ENCODE data around the gene VTI1B. TPM values are rescaled to one million over a fixed set of nuclear protein-coding genes. Genes with fewer than 3 reads are reported as not detected.

Gene VTI1B
- total and polyA plus RNA-seq, 10 of the 15 experiments (the other 5 are each of a cell fraction or from before 2014, with no cell fraction given), result 15.0 to 117 (median 50.5) TPM

DNA sequence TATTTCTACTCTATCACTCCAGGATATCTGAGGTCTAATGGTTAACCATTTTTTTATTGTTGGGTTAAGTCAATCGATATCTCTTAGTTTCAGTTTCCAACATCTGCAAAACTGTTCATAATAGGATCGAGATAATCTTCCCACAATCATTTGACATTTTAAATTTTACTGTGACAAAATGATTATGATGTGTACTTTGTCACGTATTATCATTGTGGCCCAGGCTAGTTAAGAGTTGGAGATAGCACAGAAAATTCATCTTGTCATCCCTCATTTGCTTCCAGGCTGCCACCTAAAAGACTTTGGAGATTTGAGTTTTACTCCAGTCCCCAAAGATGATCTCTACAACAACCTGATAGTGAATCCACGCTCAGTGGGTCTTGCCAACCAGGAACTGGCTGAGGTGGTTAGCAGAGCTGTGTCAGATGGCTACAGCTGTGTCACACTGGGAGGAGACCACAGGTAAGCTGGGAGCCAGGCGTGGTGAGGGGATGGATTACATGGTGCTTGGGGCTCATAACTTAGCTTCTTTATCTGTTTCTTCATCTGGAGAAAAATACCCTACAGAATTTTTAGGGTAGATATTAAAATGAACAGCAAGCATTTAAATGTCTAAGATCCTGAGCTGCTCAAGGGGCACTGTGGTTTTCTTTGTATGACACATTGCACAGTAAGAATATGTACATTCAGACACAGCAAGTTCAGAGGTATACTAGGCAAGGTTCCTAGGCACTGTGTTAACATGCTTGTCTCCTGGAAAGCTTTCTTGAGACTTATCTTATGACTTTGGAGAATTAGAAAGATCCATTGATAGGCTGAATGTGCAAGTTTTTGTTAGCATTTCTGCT is 32.3 kb downstream of the VTI1B start:
- TF ChIP-seq, protein P1, sequence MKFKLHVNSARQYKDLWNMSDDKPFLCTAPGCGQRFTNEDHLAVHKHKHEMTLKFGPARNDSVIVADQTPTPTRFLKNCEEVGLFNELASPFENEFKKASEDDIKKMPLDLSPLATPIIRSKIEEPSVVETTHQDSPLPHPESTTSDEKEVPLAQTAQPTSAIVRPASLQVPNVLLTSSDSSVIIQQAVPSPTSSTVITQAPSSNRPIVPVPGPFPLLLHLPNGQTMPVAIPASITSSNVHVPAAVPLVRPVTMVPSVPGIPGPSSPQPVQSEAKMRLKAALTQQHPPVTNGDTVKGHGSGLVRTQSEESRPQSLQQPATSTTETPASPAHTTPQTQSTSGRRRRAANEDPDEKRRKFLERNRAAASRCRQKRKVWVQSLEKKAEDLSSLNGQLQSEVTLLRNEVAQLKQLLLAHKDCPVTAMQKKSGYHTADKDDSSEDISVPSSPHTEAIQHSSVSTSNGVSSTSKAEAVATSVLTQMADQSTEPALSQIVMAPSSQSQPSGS (IDR thresholded peaks at IDR 0.05; ENCODE audit: low read length), result no peak
- TF ChIP-seq ZBED1 (IDR thresholded peaks at IDR 0.05; ENCODE audit: borderline replicate concordance) (no peak), CREM (IDR thresholded peaks at IDR 0.05; ENCODE audit: low read depth) (no peak), NFYB (IDR thresholded peaks at IDR 0.05; ENCODE audit: insufficient read depth, low read depth, low read length) (no peak), BMI1 (IDR thresholded peaks at IDR 0.05; ENCODE audit: borderline replicate concordance) (no peak), LARP7 (IDR thresholded peaks at IDR 0.05) (no peak), CHD2 (IDR thresholded peaks at IDR 0.05; ENCODE audit: borderline replicate concordance, low read depth, low read length) (no peak), MEF2B (IDR thresholded peaks at IDR 0.05; ENCODE audit: partially characterized antibody, poor library complexity, severe bottlenecking) (no peak), RAD51 (IDR thresholded peaks at IDR 0.05) (no peak)
- TF ChIP-seq, protein P2, sequence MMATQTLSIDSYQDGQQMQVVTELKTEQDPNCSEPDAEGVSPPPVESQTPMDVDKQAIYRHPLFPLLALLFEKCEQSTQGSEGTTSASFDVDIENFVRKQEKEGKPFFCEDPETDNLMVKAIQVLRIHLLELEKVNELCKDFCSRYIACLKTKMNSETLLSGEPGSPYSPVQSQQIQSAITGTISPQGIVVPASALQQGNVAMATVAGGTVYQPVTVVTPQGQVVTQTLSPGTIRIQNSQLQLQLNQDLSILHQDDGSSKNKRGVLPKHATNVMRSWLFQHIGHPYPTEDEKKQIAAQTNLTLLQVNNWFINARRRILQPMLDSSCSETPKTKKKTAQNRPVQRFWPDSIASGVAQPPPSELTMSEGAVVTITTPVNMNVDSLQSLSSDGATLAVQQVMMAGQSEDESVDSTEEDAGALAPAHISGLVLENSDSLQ (IDR thresholded peaks at IDR 0.05), result no peak
- TF ChIP-seq, protein P3, sequence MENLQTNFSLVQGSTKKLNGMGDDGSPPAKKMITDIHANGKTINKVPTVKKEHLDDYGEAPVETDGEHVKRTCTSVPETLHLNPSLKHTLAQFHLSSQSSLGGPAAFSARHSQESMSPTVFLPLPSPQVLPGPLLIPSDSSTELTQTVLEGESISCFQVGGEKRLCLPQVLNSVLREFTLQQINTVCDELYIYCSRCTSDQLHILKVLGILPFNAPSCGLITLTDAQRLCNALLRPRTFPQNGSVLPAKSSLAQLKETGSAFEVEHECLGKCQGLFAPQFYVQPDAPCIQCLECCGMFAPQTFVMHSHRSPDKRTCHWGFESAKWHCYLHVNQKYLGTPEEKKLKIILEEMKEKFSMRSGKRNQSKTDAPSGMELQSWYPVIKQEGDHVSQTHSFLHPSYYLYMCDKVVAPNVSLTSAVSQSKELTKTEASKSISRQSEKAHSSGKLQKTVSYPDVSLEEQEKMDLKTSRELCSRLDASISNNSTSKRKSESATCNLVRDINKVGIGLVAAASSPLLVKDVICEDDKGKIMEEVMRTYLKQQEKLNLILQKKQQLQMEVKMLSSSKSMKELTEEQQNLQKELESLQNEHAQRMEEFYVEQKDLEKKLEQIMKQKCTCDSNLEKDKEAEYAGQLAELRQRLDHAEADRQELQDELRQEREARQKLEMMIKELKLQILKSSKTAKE (IDR thresholded peaks at IDR 0.05; ENCODE audit: low read depth, poor library complexity, severe bottlenecking), result no peak
- TF ChIP-seq, protein P4, sequence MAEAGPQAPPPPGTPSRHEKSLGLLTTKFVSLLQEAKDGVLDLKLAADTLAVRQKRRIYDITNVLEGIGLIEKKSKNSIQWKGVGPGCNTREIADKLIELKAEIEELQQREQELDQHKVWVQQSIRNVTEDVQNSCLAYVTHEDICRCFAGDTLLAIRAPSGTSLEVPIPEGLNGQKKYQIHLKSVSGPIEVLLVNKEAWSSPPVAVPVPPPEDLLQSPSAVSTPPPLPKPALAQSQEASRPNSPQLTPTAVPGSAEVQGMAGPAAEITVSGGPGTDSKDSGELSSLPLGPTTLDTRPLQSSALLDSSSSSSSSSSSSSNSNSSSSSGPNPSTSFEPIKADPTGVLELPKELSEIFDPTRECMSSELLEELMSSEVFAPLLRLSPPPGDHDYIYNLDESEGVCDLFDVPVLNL (IDR thresholded peaks at IDR 0.05; ENCODE audit: low read depth, low read length), result no peak
- TF ChIP-seq, protein P5, sequence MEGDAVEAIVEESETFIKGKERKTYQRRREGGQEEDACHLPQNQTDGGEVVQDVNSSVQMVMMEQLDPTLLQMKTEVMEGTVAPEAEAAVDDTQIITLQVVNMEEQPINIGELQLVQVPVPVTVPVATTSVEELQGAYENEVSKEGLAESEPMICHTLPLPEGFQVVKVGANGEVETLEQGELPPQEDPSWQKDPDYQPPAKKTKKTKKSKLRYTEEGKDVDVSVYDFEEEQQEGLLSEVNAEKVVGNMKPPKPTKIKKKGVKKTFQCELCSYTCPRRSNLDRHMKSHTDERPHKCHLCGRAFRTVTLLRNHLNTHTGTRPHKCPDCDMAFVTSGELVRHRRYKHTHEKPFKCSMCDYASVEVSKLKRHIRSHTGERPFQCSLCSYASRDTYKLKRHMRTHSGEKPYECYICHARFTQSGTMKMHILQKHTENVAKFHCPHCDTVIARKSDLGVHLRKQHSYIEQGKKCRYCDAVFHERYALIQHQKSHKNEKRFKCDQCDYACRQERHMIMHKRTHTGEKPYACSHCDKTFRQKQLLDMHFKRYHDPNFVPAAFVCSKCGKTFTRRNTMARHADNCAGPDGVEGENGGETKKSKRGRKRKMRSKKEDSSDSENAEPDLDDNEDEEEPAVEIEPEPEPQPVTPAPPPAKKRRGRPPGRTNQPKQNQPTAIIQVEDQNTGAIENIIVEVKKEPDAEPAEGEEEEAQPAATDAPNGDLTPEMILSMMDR (IDR thresholded peaks at IDR 0.05 in 2 of 3, conservative IDR thresholded peaks at IDR 0.05 in 1 of 3; ENCODE audit: control insufficient read depth in 2 of 3, extremely low read depth in 1 of 3, insufficient read depth in 1 of 3, low read depth in 3 of 3, low read length in 3 of 3), result no peak
- no peak overlapping the region for H2AFZ ChIP-seq (ENCODE audit: control insufficient read depth, low read depth, low read length)
- no peak overlapping the region for H3K4me2 ChIP-seq (ENCODE audit: control insufficient read depth, insufficient read depth)
- no peak for ATAC-seq
- 83% methylated on average over 5 of the region's 5 CpGs for WGBS (ENCODE audit: insufficient coverage, insufficient replicate concordance, low lambda C conversion rate, missing lambda C conversion rate)
- H3K79me2 ChIP-seq (ENCODE audit: control insufficient read depth, insufficient read depth, low read length), result no peaks in the 10 kb centered on the region
- H3K4me1 ChIP-seq (ENCODE audit: control insufficient read depth, insufficient read depth, low read length), result no peaks in the 10 kb centered on the region
- no peak overlapping the region for H3K27ac ChIP-seq (ENCODE audit: control insufficient read depth, insufficient read depth)
- DNase-seq (ENCODE audit: low read depth, low spot score), result no peak
- BruUV-seq (replicated peaks), result no TSS peak
- H3K4me3 ChIP-seq, result no peak overlapping the region
- H3K27me3 ChIP-seq (replicated peaks in 1 of 2; ENCODE audit: control insufficient read depth in 2 of 2, insufficient read depth in 2 of 2, low read length in 1 of 2), result no peaks in the 10 kb centered on the region
- in situ Hi-C loops (cut with MboI) (no loop called here), intact Hi-C loops (cut with micrococcal nuclease; ENCODE audit: unreplicated experiment) (no loop called here)
- no peaks in the 10 kb centered on the region for H4K20me1 ChIP-seq (ENCODE audit: control insufficient read depth, insufficient read depth)
- H3K36me3 ChIP-seq (ENCODE audit: control insufficient read depth in 2 of 2, insufficient read depth in 2 of 2, low read length in 1 of 2), result no peaks in the 10 kb centered on the region
- H3K9me3 ChIP-seq (replicated peaks; ENCODE audit: control insufficient read depth, insufficient read depth, low read length), result no peaks in the 10 kb centered on the region
- ChIA-PET CTCF (interaction anchor here (0.7 to 2.2 kb wide), 7 partner anchors 12 to 62 kb away, joined by 3 to 14 read pairs (median 4); partner anchors contain the start of gene RDH12), RAD21 (ENCODE audit: unreplicated experiment) (interaction anchor here (0.6 to 3.9 kb wide), 2 partner anchors 23 to 580 kb away, joined by 3 to 19 read pairs; partner anchors contain the start of gene ARG2), SMC1A (ENCODE audit: uncharacterized antibody, unreplicated experiment) (interaction anchor here (0.6 to 3.7 kb wide), 7 partner anchors 10 to 58 kb away, joined by 3 to 15 read pairs (median 3); no protein-coding TSS in a partner anchor), POLR2A (interaction anchor here (0.6 to 0.7 kb wide), 3 partner anchors 20 to 393 kb away, joined by 4 to 7 read pairs (median 4); no protein-coding TSS in a partner anchor)
- no peak for FAIRE-seq
- H3K9ac ChIP-seq (ENCODE audit: control insufficient read depth, insufficient read depth, low read length), result no peak overlapping the region

Measured in GM12878 (cell line).